ENCODE data around the gene TAOK3. TPM values are rescaled to one million over a fixed set of nuclear protein-coding genes. Genes with fewer than 3 reads are reported as not detected.
"Not testable (repeated sequence)": the region's sequence is repeated elsewhere in the genome, so short reads cannot be mapped to it uniquely, and the experiment has no call there.

Gene TAOK3
- total RNA-seq, 2 experiments from 2014 or later = 60.5 to 64.9 TPM

DNA sequence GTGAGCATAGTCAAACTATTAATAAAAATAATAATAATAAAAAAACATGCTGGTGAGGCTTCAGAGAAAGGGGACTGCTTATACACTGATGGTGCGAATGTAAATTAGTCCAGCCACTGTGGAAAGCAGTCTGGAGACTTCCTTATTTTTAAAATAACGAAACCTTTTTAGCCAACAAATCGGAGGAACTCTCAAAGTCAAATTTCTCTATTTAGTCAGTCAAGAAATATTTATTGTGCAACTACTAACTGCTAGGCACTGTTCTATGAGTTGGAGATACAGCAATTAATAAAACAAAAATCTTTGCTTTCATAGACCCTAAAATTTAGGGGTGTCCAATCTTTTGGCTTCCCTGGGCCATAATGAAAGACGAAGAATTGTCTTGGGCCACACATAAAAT, 10.8 kb downstream of the TAOK3 start:
- ATAC-seq (no peak), DNase-seq (no peak)
- no peak overlapping the region for H3K4me3 Mint-ChIP-seq
- H3K36me3 Mint-ChIP-seq = peaks cover 4% of the 10 kb centered on the region
- peaks cover 18% of the 10 kb centered on the region for H3K4me1 Mint-ChIP-seq
- CTCF ChIA-PET = interaction anchor here (0.6 to 9.5 kb wide), 2 partner anchors 15 to 37 kb away, joined by 3 to 97 read pairs; partner anchors contain the start of gene SUDS3
- no peaks in the 10 kb centered on the region for H3K9me3 Mint-ChIP-seq (ENCODE audit: low read depth)
- H3K27me3 Mint-ChIP-seq = no peaks in the 10 kb centered on the region
- H3K27ac Mint-ChIP-seq = no peak overlapping the region

DNA sequence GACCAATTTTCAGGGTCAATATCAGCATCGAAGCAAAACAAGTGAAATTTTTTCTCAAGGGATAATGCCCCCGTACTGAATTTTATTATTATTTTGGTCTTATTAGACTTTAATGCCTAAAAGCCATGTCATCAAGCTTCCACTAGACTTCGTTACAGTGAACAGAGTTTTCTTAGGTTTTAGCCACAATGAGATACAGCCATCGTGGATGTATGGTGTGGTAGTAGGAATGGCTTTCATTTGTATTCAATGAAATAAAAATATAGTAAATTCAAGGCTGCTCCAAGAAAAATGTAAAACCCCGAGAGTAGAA, 11.7 kb downstream of the TAOK3 start:
- Mint-ChIP-seq H3K27me3 (no peaks in the 10 kb centered on the region), H3K9me3 (ENCODE audit: low read depth) (no peaks in the 10 kb centered on the region), H3K4me3 (no peak overlapping the region), H3K4me1 (peaks cover 24% of the 10 kb centered on the region), H3K36me3 (peaks cover 4% of the 10 kb centered on the region), H3K27ac (no peak overlapping the region)
- ATAC-seq (no peak), DNase-seq (no peak)
- CTCF ChIA-PET = interaction anchor here (9.5 kb wide), 1 partner anchor 16 kb away, joined by 97 read pairs; the partner anchor contains the start of gene SUDS3

DNA sequence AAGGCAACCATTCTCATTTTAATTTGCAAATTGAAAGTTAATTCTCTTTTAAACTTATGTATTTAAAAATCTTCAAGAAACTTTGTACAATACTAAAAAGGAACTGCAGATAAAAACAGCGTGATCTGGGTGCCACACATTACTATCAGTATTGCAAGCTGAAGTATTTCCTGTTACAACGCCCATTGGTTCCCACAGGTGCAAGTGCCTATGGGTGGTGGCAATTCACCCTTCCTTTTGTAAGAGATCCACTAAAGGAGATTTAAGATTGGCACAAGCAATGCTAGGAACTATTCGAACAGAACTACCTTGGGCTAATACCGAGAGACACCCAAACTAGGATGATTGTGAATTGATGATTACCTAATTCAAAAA, 13.2 kb downstream of the TAOK3 start:
- peak; percentile 76 for ATAC-seq
- peak; percentile 64 for DNase-seq
- Mint-ChIP-seq H3K27me3 (no peaks in the 10 kb centered on the region), H3K4me3 (peak overlapping the region; percentile 89), H3K4me1 (peaks cover 33% of the 10 kb centered on the region), H3K36me3 (peaks cover 15% of the 10 kb centered on the region), H3K27ac (peak overlapping the region; percentile 93), H3K9me3 (ENCODE audit: low read depth) (peaks cover 5% of the 10 kb centered on the region)
- CTCF ChIA-PET = interaction anchor here (0.6 to 9.5 kb wide), 8 partner anchors 9 to 238 kb away, joined by 3 to 97 read pairs (median 6); partner anchors contain the start of genes SUDS3 and TAOK3

DNA sequence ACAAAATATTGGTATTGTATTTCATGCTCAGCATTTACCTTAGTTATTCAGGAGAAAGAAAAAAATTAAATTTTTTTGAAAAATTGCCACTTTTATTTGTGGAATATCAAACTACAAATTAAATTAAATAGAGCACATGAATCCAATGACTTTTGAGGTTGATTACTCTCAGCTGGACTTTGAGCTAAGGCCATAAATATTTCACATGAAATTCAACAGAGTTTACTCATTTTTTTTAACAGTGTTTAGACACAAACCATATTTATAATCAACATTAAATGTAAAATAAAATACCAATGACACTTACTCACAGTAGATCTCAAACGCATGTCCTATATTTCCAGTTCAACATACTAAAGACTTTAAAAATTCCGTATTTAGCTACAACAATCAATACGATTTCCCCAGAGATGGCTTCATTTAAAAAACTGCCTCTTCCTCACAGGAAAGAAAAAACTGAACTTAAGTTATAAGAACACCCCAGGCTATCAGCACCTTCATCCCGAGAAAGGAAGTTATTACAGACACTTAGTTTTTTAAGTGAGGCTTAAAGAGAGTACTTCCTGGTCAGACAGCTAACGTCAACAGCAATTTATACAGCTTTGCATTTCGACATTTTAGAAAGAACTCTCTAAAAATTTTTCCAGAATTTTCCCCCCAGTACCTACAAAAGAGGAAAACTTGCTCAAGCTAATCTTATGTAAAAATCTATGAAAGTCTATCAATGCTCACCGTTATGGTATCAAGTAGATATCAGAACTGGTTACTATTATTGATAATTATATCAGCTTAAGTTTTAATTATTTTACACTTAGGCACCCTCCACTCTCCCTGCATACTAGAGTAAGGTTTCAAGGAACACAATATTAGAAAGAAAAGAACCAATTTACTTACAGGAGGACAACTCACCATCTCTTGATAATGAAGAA, 13.8 kb downstream of the TAOK3 start:
- H3K36me3 Mint-ChIP-seq = peaks cover 19% of the 10 kb centered on the region
- H3K27ac Mint-ChIP-seq = peak overlapping the region; percentile 93
- peaks cover 8% of the 10 kb centered on the region for H3K9me3 Mint-ChIP-seq (ENCODE audit: low read depth)
- no peaks in the 10 kb centered on the region for H3K27me3 Mint-ChIP-seq
- H3K4me3 Mint-ChIP-seq = peak overlapping the region; percentile 89
- CTCF ChIA-PET = interaction anchor here (0.6 to 9.5 kb wide), 11 partner anchors 8 to 238 kb away, joined by 3 to 97 read pairs (median 6); partner anchors contain the start of genes PEBP1, SUDS3 and TAOK3
- ATAC-seq = peak; percentile 40
- no peak for DNase-seq
- peaks cover 35% of the 10 kb centered on the region for H3K4me1 Mint-ChIP-seq

DNA sequence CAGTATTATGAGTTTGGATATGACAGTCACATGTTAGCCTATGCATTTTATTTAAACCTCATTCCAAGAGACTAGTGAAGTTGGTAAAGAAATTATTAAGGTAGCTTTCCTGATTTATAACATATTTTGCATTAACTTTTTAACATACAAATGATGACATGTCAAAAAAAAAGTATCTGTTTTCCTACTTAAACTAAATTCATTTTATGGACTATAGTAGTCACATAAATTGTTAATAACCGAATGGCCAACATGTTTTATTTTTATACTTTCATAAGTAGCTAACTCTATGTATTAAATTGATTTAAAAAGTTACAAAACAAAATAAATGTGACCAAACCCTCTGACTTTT, 14.7 kb downstream of the TAOK3 start:
- no peaks in the 10 kb centered on the region for H3K27me3 Mint-ChIP-seq
- ATAC-seq = no peak
- H3K9me3 Mint-ChIP-seq (ENCODE audit: low read depth) = peaks cover 12% of the 10 kb centered on the region
- DNase-seq = no peak
- H3K36me3 Mint-ChIP-seq = peaks cover 25% of the 10 kb centered on the region
- peaks cover 41% of the 10 kb centered on the region for H3K4me1 Mint-ChIP-seq
- H3K4me3 Mint-ChIP-seq = peak overlapping the region; percentile 89
- CTCF ChIA-PET = interaction anchor here (1.0 to 9.5 kb wide), 12 partner anchors 9 to 293 kb away, joined by 3 to 97 read pairs (median 4); partner anchors contain the start of genes PEBP1, SUDS3 and TAOK3
- H3K27ac Mint-ChIP-seq = peak overlapping the region; percentile 93

DNA sequence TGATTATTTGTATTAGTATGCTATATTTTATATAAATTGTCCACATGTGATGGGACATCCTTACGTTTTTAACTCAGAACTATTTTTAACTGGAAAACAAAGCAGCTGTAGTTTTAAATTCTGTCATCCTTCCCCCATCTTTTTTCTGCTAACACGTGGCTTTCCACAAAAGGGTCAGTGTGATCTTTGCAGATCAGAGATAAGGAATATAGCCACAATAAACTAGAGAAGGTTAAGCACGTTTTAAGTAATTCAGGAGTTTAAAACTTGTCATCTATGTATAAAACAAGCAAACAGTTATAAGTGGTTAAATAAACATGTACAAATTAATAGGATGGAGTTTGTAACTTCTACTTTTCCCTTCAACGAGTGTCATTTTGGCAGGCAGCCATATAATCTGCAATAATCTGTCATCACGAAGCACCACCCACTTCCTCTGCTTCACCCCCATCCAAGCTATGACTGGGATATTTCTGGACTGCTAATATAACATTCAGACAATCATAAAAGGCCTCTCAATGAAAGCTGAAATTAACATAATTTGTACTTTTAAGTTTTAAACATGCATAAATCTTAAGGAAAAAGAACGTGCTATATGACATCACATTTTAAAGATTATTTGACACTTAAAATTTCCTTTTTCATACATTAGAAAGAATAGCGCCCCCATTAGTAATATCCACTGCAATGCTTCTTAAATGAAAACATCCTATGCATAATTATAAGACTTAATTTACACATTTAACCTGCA, 15.3 kb downstream of the TAOK3 start:
- no peaks in the 10 kb centered on the region for H3K27me3 Mint-ChIP-seq
- peaks cover 42% of the 10 kb centered on the region for H3K4me1 Mint-ChIP-seq
- CTCF ChIA-PET = interaction anchor here (0.5 to 9.5 kb wide), 15 partner anchors 10 to 1683 kb away, joined by 3 to 97 read pairs (median 4); partner anchors contain the start of genes PEBP1, SUDS3 and TAOK3
- H3K9me3 Mint-ChIP-seq (ENCODE audit: low read depth) = peaks cover 12% of the 10 kb centered on the region
- ATAC-seq = peak; percentile 82
- peak overlapping the region; percentile 89 for H3K4me3 Mint-ChIP-seq
- peak overlapping the region; percentile 93 for H3K27ac Mint-ChIP-seq
- peak; percentile 76 for DNase-seq
- H3K36me3 Mint-ChIP-seq = peaks cover 26% of the 10 kb centered on the region

DNA sequence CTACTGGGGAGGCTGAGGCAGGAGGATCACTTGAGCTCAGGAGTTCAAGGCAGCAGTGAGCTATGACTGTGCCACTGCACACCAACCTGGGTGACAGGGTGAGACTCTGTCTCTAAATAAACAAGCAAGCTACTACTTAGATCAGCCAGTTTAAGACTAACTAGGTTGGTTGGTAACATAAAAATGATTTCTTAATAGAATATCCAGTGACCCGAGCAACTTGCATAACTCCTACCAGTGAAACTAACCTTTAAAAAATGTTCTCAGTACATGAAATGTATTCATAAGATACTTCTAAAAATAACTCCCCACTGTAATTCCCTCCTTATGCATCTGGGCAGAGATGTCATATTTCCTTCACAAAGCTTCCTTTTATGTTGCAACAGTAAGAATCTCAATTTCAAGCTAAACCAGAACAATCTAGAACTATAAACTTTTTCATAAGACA, 15.9 kb downstream of the TAOK3 start:
- peak overlapping the region; percentile 89 for H3K4me3 Mint-ChIP-seq
- peaks cover 42% of the 10 kb centered on the region for H3K4me1 Mint-ChIP-seq
- no peak for DNase-seq
- CTCF ChIA-PET = interaction anchor here (0.5 to 9.5 kb wide), 14 partner anchors 10 to 1682 kb away, joined by 3 to 97 read pairs (median 4); partner anchors contain the start of genes PEBP1, SUDS3 and TAOK3
- no peak for ATAC-seq
- peak overlapping the region; percentile 93 for H3K27ac Mint-ChIP-seq
- no peaks in the 10 kb centered on the region for H3K27me3 Mint-ChIP-seq
- peaks cover 26% of the 10 kb centered on the region for H3K36me3 Mint-ChIP-seq
- H3K9me3 Mint-ChIP-seq (ENCODE audit: low read depth) = peaks cover 12% of the 10 kb centered on the region

DNA sequence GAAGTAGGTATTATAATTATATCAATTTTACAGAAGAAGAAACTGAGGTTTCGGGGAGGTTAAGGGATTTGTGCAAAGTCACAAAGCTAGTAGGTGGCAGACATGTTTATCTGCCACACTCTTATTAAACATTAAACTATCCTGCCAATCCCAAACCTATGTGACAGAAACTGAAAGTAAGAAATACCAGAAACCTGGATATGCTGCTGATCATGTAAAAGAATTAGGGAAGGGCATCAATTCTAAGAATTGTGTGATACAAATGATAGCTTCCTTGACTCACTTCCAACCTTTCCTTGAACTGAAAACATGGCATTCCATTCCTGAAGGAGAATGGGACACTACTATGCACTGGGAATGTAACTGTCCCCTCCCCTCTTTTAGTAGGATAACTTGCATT, 16.9 kb downstream of the TAOK3 start:
- CTCF ChIA-PET = interaction anchor here (1.2 to 9.5 kb wide), 2 partner anchors 9 to 21 kb away, joined by 3 to 97 read pairs; partner anchors contain the start of gene SUDS3
- peak overlapping the region; percentile 13 for H3K4me3 Mint-ChIP-seq
- peaks cover 12% of the 10 kb centered on the region for H3K9me3 Mint-ChIP-seq (ENCODE audit: low read depth)
- DNase-seq (no peak), ATAC-seq (no peak)
- H3K27ac Mint-ChIP-seq = no peak overlapping the region
- H3K4me1 Mint-ChIP-seq = peaks cover 42% of the 10 kb centered on the region
- H3K36me3 Mint-ChIP-seq = peaks cover 27% of the 10 kb centered on the region
- no peaks in the 10 kb centered on the region for H3K27me3 Mint-ChIP-seq

DNA sequence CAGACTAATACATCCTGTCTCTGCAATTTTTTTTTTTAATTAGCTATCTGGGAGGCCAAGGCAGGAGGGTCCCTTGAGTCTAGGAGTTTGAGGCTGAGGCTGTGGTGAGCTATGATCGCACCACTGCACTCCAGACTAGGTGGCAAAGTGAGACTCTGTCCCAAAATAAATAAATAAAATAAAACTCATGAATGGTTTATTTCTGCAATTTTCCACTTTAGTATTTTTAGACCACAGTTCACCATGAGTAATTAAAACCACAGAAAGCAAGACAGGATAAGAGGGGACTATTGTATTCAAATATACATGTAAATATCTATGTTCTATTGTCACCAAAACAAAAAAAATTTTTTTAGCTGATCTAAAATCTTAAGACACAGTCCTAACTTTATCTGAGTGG, 17.8 kb downstream of the TAOK3 start:
- no peak for ATAC-seq
- CTCF ChIA-PET = interaction anchor here (0.7 to 9.5 kb wide), 3 partner anchors 10 to 46 kb away, joined by 3 to 97 read pairs (median 3); partner anchors contain the start of gene SUDS3

DNA sequence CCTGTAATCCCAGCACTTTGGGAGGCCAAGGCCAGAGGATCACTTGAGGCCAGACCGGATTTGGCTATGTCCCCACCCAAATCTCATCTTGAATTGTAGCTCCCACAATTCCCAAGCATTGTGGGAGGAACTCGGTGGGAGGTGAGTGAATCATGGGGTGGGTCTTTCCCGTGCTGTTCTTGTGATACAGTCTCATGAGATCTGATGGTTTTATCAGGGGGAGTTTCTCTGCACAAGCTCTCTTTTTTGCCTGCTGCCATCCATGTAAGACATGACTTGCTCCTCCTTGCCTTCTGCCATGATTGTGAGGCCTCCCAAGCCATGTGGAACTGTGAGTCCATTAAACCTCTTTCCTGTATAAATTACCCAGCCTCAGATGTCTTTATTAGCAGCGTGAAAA, 18.2 kb downstream of the TAOK3 start:
- CTCF ChIA-PET = interaction anchor here (1.3 to 9.5 kb wide), 2 partner anchors 23 to 45 kb away, joined by 3 to 97 read pairs; partner anchors contain the start of gene SUDS3
- not testable (repeated sequence) for H3K4me3 Mint-ChIP-seq, DNase-seq, ATAC-seq, H3K27me3 Mint-ChIP-seq, H3K27ac Mint-ChIP-seq
- peaks cover 39% of the 10 kb centered on the region for H3K4me1 Mint-ChIP-seq
- peaks cover 29% of the 10 kb centered on the region for H3K36me3 Mint-ChIP-seq
- H3K9me3 Mint-ChIP-seq (ENCODE audit: low read depth) = peaks cover 12% of the 10 kb centered on the region

More for the DNA sequence above, 17.8 kb downstream of the TAOK3 start:
- Mint-ChIP-seq H3K9me3 (ENCODE audit: low read depth) (peaks cover 12% of the 10 kb centered on the region), H3K27ac (no peak overlapping the region), H3K4me1 (peaks cover 43% of the 10 kb centered on the region), H3K36me3 (peaks cover 30% of the 10 kb centered on the region), H3K27me3 (no peaks in the 10 kb centered on the region), H3K4me3 (no peak overlapping the region)
- DNase-seq = no peak

DNA sequence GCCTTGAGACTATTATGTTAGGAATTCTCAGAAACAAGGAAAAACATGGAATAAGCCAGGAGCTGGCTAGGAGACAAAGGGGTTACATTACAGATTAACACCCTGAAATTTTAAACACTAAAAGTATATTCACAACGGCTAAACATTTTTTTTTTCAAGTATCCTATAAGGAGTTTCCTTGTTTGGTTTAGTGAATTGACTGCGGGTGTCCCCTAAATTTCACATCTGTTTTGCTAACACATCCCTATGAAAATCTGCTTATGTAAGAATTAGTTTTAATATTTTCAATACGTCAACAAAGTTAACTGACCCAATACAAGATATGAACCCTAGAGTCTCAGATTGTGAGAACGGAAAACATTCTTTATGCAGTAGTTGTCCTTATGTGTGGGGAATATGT, 19.0 kb downstream of the TAOK3 start:
- Mint-ChIP-seq H3K36me3 (peaks cover 29% of the 10 kb centered on the region), H3K27ac (no peak overlapping the region), H3K9me3 (ENCODE audit: low read depth) (peaks cover 12% of the 10 kb centered on the region)

DNA sequence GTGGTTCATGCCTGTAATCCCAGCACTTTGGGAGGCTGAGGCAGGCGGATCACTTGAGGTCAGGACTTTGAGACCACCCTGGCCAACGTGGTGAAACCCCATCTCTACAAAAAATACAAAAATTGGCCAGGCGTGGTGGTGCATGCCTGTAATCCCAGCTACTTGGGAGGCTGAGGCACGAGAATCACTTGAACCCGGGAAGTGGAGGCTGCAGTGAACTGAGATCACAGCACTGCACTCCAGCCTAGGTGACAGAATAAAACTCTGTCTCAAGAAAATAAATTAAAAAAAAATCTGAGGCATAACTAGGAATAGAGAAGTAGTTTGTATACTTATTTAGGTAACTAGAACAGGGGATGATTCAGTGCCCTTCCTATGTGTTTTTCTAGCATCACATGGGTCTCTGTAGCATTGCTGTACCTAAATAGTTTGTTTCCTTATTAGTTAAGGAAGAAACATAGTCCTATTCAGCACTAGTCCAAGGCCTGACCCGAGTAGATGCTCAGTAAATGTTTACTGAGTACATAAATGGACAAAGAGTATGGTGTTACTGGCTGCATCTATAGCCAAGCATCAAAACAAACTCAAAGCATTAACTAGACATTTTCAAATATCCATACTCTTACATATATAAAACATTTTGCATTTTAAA, 21.7 kb downstream of the TAOK3 start:
- CTCF ChIA-PET = no interaction called here
- Mint-ChIP-seq H3K4me1 (peaks cover 26% of the 10 kb centered on the region), H3K4me3 (no peak overlapping the region)

More for the DNA sequence above, 19.0 kb downstream of the TAOK3 start:
- ATAC-seq = no peak
- Mint-ChIP-seq H3K4me3 (no peak overlapping the region), H3K4me1 (peaks cover 39% of the 10 kb centered on the region), H3K27me3 (no peaks in the 10 kb centered on the region)
- DNase-seq = no peak
- CTCF ChIA-PET = interaction anchor here (9.5 kb wide), 1 partner anchor 23 kb away, joined by 97 read pairs; the partner anchor contains the start of gene SUDS3

More for the DNA sequence above, 21.7 kb downstream of the TAOK3 start:
- Mint-ChIP-seq H3K36me3 (peaks cover 31% of the 10 kb centered on the region), H3K9me3 (ENCODE audit: low read depth) (peaks cover 12% of the 10 kb centered on the region), H3K27ac (no peak overlapping the region), H3K27me3 (no peaks in the 10 kb centered on the region)
- DNase-seq (no peak), ATAC-seq (no peak)
